Keratinocyte (primary cell): ENCODE data around the gene CREB5. TPM values are rescaled to one million over a fixed set of nuclear protein-coding genes. Genes with fewer than 3 reads are reported as not detected.

ENCODE experiments used
- DNase-seq: peaks from one replicate; pipeline ENCODE4 v3.0.0-alpha.2; 2011; ENCODE audit warnings: low read depth, missing footprints, low spot score
- FAIRE-seq: peaks from 2 replicates; lab custom pipeline; 2011; peaks lifted over from hg19 to GRCh38; lab: Jason Lieb, UNC
- H2AFZ ChIP-seq: 2 replicates; pipeline ENCODE4 v1.6.0; 2012; ENCODE audit warnings: low read length, control low read depth, inconsistent platforms; ENCODE audit not compliant: control insufficient read depth
- H3K27ac ChIP-seq: 2 replicates; pipeline ENCODE4 v1.5.1; 2011; ENCODE audit warnings: low read length; ENCODE audit not compliant: control insufficient read depth, insufficient read depth
- H3K27me3 ChIP-seq: 3 replicates; pipeline ENCODE4 v1.6.0; 2011; ENCODE audit warnings: low read length; ENCODE audit not compliant: control insufficient read depth, insufficient read depth; ENCODE audit errors: extremely low read depth
- H3K36me3 ChIP-seq, 2 experiments: 2 replicates in 1 of 2; 3 replicates in 1 of 2; pipeline ENCODE4 v1.5.1; 2011; ENCODE audit warnings: low read length in 2 of 2, mild to moderate bottlenecking in 1 of 2; ENCODE audit not compliant: control insufficient read depth in 2 of 2, insufficient read depth in 2 of 2; ENCODE audit errors: extremely low read depth in 1 of 2
- H3K4me1 ChIP-seq: 3 replicates; pipeline ENCODE4 v1.5.1; 2011; ENCODE audit warnings: low read length; ENCODE audit not compliant: control insufficient read depth, insufficient read depth; ENCODE audit errors: extremely low read depth
- H3K4me2 ChIP-seq: 3 replicates; pipeline ENCODE4 v1.6.0; 2011; ENCODE audit warnings: low read depth, low read length; ENCODE audit not compliant: control insufficient read depth, insufficient read depth; ENCODE audit errors: extremely low read depth
- H3K4me3 ChIP-seq, 3 experiments: fragments of 200-600 bp in 1 of 3; sonication (generic) in 1 of 3; 2 replicates in 2 of 3; 3 replicates in 1 of 3; pipeline ENCODE4 v1.5.1; 2011 to 2016; ENCODE audit warnings: low read length in 3 of 3, mild to moderate bottlenecking in 3 of 3, control low read depth in 2 of 3, inconsistent platforms in 1 of 3, low read depth in 1 of 3, mixed read lengths in 1 of 3, mixed run types in 1 of 3, moderate library complexity in 1 of 3; ENCODE audit not compliant: control insufficient read depth in 2 of 3, insufficient read depth in 2 of 3; ENCODE audit errors: extremely low read depth in 1 of 3
- H3K79me2 ChIP-seq: 2 replicates; pipeline ENCODE4 v1.6.0; 2012; ENCODE audit warnings: low read length; ENCODE audit not compliant: control insufficient read depth, insufficient read depth
- H3K9ac ChIP-seq: 3 replicates; pipeline ENCODE4 v1.6.0; 2011; ENCODE audit warnings: low read length; ENCODE audit not compliant: control insufficient read depth, insufficient read depth; ENCODE audit errors: extremely low read depth
- H3K9me1 ChIP-seq: 3 replicates; pipeline ENCODE4 v1.6.0; 2011; ENCODE audit warnings: low read length; ENCODE audit not compliant: control insufficient read depth, insufficient read depth; ENCODE audit errors: extremely low read depth
- H3K9me3 ChIP-seq: 2 replicates; pipeline ENCODE4 v1.5.1; 2012; ENCODE audit warnings: low read depth, low read length; ENCODE audit not compliant: control insufficient read depth
- H4K20me1 ChIP-seq: 3 replicates; pipeline ENCODE4 v1.6.0; 2011; ENCODE audit warnings: low read length; ENCODE audit not compliant: control insufficient read depth, insufficient read depth; ENCODE audit errors: extremely low read depth
- CTCF ChIP-seq, 3 experiments: IDR thresholded peaks in 1 of 3; conservative IDR thresholded peaks in 1 of 3; optimal IDR thresholded peaks in 1 of 3; 2 replicates in 2 of 3; 3 replicates in 1 of 3; pipeline versions ENCODE3 to v1.5.1; 2011; ENCODE audit warnings: low read length in 3 of 3, mild to moderate bottlenecking in 3 of 3, moderate library complexity in 2 of 3, control low read depth in 1 of 3, inconsistent platforms in 1 of 3; ENCODE audit not compliant: insufficient read depth in 2 of 3; ENCODE audit errors: extremely low read depth in 1 of 3
- EZH2 ChIP-seq: IDR thresholded peaks from one replicate; pipeline ENCODE4 v1.6.1; 2012; ENCODE audit warnings: inconsistent platforms, mild to moderate bottlenecking, low read length, moderate library complexity
- dilution Hi-C: fragments of 300-500 bp; cut with MboI; formaldehyde crosslinking; loops from one replicate; pipeline ENCODE4 v1.7.0; 2020; ENCODE audit warnings: low sequenced_read_pairs; ENCODE audit not compliant: extremely low pct_ligation_motif_present
- polyA plus RNA-seq, 5 experiments: library from polyadenylated mRNA; depleted of rRNA in 3 of 5; stranded (reverse) in 3 of 5; stranded (forward) in 1 of 5; unstranded in 1 of 5; fragments of >200 nt; gene quantifications; 1 replicate in 1 of 5; 2 replicates in 3 of 5; 3 replicates in 1 of 5; pipeline versions ENCODE4 v1.2.1 to v1.2.3, GENCODE V29; 2011 to 2012; ENCODE audit warnings: missing spikeins in 2 of 5, low read depth in 1 of 5, low replicate concordance in 1 of 5

CREB5 gene
- polyA plus RNA-seq, 1 donor (not counting 4 experiments of a cell fraction or from before 2014, with no cell fraction given), result 7.9 TPM

DNA sequence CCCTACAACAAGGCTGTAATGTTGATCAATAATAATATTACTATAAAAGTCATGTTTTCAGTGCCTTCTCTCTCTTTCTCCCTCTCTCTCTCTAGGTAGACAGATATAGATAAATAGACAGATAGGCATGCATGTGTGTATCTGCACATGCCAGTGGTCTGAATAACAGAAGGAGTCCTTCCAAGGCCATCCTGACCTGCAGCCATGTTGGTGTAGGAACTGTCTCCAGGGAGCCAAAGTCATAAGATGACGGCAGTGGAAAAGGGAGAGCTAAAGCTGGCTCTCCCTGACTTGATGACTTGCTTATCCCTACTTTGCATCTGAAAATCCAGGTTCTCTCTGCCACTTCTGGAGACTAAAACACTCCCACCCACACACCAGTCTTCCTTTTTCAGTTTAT is 432.8 kb downstream of the CREB5 start:
- TF ChIP-seq CTCF (optimal IDR thresholded peaks at IDR 0.05 in 1 of 3, IDR thresholded peaks at IDR 0.05 in 1 of 3, conservative IDR thresholded peaks at IDR 0.05 in 1 of 3; ENCODE audit: extremely low read depth in 1 of 3, insufficient read depth in 2 of 3, low read length in 3 of 3) (no peak), EZH2 (no peak)
- DNase-seq (no peak), FAIRE-seq (no peak)
- H3K79me2 ChIP-seq, result no peaks in the 10 kb centered on the region
- no peak overlapping the region for H3K4me2 ChIP-seq
- no peak overlapping the region for H3K9ac ChIP-seq
- H3K36me3 ChIP-seq, result no peaks in the 10 kb centered on the region
- no peaks in the 10 kb centered on the region for H3K4me1 ChIP-seq
- H4K20me1 ChIP-seq, result no peaks in the 10 kb centered on the region
- dilution Hi-C loops, result no loop called here
- H2AFZ ChIP-seq, result no peak overlapping the region
- no peaks in the 10 kb centered on the region for H3K9me1 ChIP-seq
- H3K9me3 ChIP-seq, result no peaks in the 10 kb centered on the region
- peaks cover 5% of the 10 kb centered on the region for H3K27me3 ChIP-seq
- no peak overlapping the region for H3K4me3 ChIP-seq
- H3K27ac ChIP-seq, result no peak overlapping the region

GRCh38 chr7:28847176-28847575 is 434.9 kb downstream of the CREB5 start:
- no peaks in the 10 kb centered on the region for H4K20me1 ChIP-seq
- no peak overlapping the region for H2AFZ ChIP-seq
- H3K27me3 ChIP-seq, result peaks cover 10% of the 10 kb centered on the region
- no peak overlapping the region for H3K4me3 ChIP-seq
- FAIRE-seq (no peak), DNase-seq (no peak)
- H3K79me2 ChIP-seq, result no peaks in the 10 kb centered on the region
- TF ChIP-seq CTCF (optimal IDR thresholded peaks at IDR 0.05 in 1 of 3, IDR thresholded peaks at IDR 0.05 in 1 of 3, conservative IDR thresholded peaks at IDR 0.05 in 1 of 3; ENCODE audit: extremely low read depth in 1 of 3, insufficient read depth in 2 of 3, low read length in 3 of 3), result no peak
- no peak for TF ChIP-seq EZH2
- H3K36me3 ChIP-seq, result no peaks in the 10 kb centered on the region
- dilution Hi-C loops, result no loop called here
- H3K9ac ChIP-seq, result no peak overlapping the region
- no peaks in the 10 kb centered on the region for H3K4me1 ChIP-seq
- H3K4me2 ChIP-seq, result no peak overlapping the region
- H3K9me1 ChIP-seq, result no peaks in the 10 kb centered on the region
- H3K27ac ChIP-seq, result no peak overlapping the region
- H3K9me3 ChIP-seq, result no peaks in the 10 kb centered on the region
